ENCODE measurements around the gene C4BPA. TPM values are rescaled to one million over a fixed set of nuclear protein-coding genes. Genes with fewer than 3 reads are reported as not detected.

The C4BPA gene
- total and polyA plus RNA-seq, 2 of the 8 experiments (the other 6 are each of a cell fraction or from before 2014, with no cell fraction given), result not detected

DNA sequence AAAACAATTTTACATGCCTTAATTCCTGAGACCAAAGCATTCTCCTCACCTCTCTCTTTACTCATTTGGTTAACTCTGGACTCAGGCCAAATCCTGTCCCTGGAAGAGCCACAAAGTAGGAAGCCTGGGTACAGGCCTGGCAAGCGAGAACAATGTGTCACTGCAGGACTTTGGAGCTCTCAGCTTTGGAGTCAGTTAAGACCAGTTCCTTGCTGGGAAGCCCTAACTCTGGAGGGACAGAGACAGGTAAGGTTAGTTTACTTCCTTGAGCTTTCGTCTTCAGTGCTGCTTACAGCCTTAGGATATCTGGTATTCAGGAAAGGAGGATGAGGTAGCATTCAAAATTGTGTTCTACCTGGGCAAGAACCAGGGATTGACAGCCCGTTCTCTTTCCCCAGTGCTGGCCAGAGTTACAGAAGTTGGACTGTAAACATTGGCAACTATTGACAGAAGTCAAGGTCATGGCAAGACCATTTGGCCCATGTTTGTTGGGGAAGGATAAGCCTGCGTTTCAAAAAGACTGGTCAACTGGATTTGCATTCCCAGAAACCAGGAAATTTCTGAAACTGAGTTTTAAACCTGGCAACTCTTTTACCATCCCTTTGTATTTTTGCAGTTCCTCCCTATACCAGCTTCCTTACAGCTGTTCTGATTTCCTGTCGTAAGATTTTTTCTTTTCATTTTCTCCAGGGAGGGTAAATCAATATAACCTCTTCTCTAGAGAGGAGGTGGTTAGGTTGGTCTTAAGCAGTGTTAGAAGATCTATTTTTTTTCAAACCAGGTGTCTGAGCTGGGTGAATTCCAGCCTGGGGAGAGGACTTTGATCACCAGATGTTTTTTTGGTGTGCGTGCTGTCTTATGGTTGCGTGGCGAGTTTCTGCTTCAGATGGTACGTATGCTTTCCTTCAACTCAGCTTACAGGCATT, 15.1 kb upstream of the C4BPA start, which contains the start of gene C4BPB:
Gene C4BPB (plus strand): TSS at position 160 of the 926 bp plus-strand sequence. CDS start 672 bp downstream, at position 832.
- no peak within 1 kb of the TSS for H4K8ac ChIP-seq (ENCODE audit: extremely low read depth, insufficient read depth, low read length)
- CTCF ChIA-PET (ENCODE audit: partially characterized antibody), result interaction anchor here (0.9 to 1.0 kb wide), 2 partner anchors 11 to 39 kb away, joined by 3 read pairs; no protein-coding TSS in a partner anchor
- H3K9ac ChIP-seq (replicated peaks in 1 of 4; ENCODE audit: extremely low read depth in 1 of 4, low read depth in 3 of 4, low read length in 3 of 4), result no peak within 1 kb of the TSS
- no peaks in the 10 kb centered on the region for H3K27me3 ChIP-seq (replicated peaks in 1 of 4; ENCODE audit: control insufficient read depth in 3 of 4, extremely low read depth in 1 of 4, insufficient read depth in 3 of 4, low read length in 3 of 4)
- H3K4me2 ChIP-seq (ENCODE audit: insufficient read depth in 1 of 2, low read depth in 2 of 2, low read length in 2 of 2), result no peak within 1 kb of the TSS
- H2BK15ac ChIP-seq (ENCODE audit: low read length), result no peak within 1 kb of the TSS
- H3K79me1 ChIP-seq (ENCODE audit: low read depth, low read length), result no peaks in the 10 kb centered on the region
- no peak within 1 kb of the TSS for H4K91ac ChIP-seq (replicated peaks; ENCODE audit: insufficient read length, low read length)
- whole genome bisulfite sequencing, 2 experiments (ENCODE audit: extremely low coverage in 1 of 2, insufficient coverage in 1 of 2, insufficient read length in 1 of 2, insufficient replicate concordance in 2 of 2, low coverage in 1 of 2, low lambda C conversion rate in 2 of 2, missing lambda C conversion rate in 1 of 2), result 91% methylated on average over 9 of the region's 9 CpGs; no CpG with 5 or more reads in 1 of the 2 experiments
- no peak within 1 kb of the TSS for H2BK5ac ChIP-seq (ENCODE audit: low read depth, low read length)
- no peaks in the 10 kb centered on the region; a peak in 1 of 8 replicates for H3K36me3 ChIP-seq (ENCODE audit: control insufficient read depth in 2 of 4, insufficient read depth in 4 of 4, low read length in 3 of 4)
- H3K23ac ChIP-seq (ENCODE audit: insufficient read length), result peak within 1 kb of the TSS; percentile 15
- H3K14ac ChIP-seq (ENCODE audit: insufficient read length), result no peak within 1 kb of the TSS
- no peak within 1 kb of the TSS for H2BK120ac ChIP-seq (replicated peaks; ENCODE audit: low read depth, low read length)
- H3K4ac ChIP-seq (replicated peaks; ENCODE audit: insufficient read length, low read depth, low read length), result no peak within 1 kb of the TSS
- no peak for TF ChIP-seq KDM4A (IDR thresholded peaks at IDR 0.05; ENCODE audit: low read depth, low read length, severe bottlenecking)
- no peak for TF ChIP-seq KDM5A (IDR thresholded peaks at IDR 0.05; ENCODE audit: low read length)
- no peak for TF ChIP-seq SP1 (IDR thresholded peaks at IDR 0.05; ENCODE audit: low read depth, low read length)
- no peak for TF ChIP-seq KDM1A (IDR thresholded peaks at IDR 0.05; ENCODE audit: borderline replicate concordance, low read length)
- TF ChIP-seq NANOG (IDR thresholded peaks at IDR 0.05; ENCODE audit: insufficient read depth, low read depth, low read length, poor library complexity, severe bottlenecking), result no peak
- no peak for TF ChIP-seq HDAC6 (IDR thresholded peaks at IDR 0.05; ENCODE audit: low read depth, low read length)
- no peak within 1 kb of the TSS for H2BK12ac ChIP-seq (ENCODE audit: low read depth, low read length)
- H3K4me3 ChIP-seq (ENCODE audit: extremely low read depth in 1 of 4, insufficient read depth in 2 of 4, low read depth in 3 of 4, low read length in 4 of 4), result no peak within 1 kb of the TSS
- no peaks in the 10 kb centered on the region for H3K79me2 ChIP-seq (ENCODE audit: control insufficient read depth in 1 of 2, insufficient read depth in 2 of 2, low read length in 2 of 2)
- DNase-seq (ENCODE audit: low read depth in 1 of 2, low spot score in 2 of 2) (no peak), FAIRE-seq (no peak)
- no peaks in the 10 kb centered on the region for H3K9me3 ChIP-seq (ENCODE audit: insufficient read depth in 2 of 2, low read depth in 1 of 2, low read length in 1 of 2)
- no peak within 1 kb of the TSS for H3K56ac ChIP-seq (replicated peaks; ENCODE audit: insufficient read length, low read depth, low read length)
- H2BK20ac ChIP-seq (ENCODE audit: low read length), result no peak within 1 kb of the TSS
- no peak within 1 kb of the TSS for H3K27ac ChIP-seq (ENCODE audit: low read depth, low read length)
- H3K18ac ChIP-seq (ENCODE audit: extremely low read depth, low read length), result no peak within 1 kb of the TSS
- no peaks in the 10 kb centered on the region for H4K20me1 ChIP-seq (replicated peaks in 1 of 2; ENCODE audit: control insufficient read depth in 1 of 2, insufficient read depth in 2 of 2, low read length in 2 of 2)
- peaks cover 0 to 3% (median 0%) of the 10 kb centered on the region in 4 experiments; a peak in 2 of 7 replicates for H3K4me1 ChIP-seq (replicated peaks in 1 of 4; ENCODE audit: control insufficient read depth in 3 of 4, insufficient read depth in 4 of 4, low read length in 3 of 4)
- no peaks in the 10 kb centered on the region for H3K23me2 ChIP-seq (ENCODE audit: low read depth, low read length)
- POLR2A ChIA-PET (ENCODE audit: partially characterized antibody), result no interaction called here
- no peak within 1 kb of the TSS for H4K5ac ChIP-seq (ENCODE audit: insufficient read length, low read depth, low read length)
- H2AK5ac ChIP-seq (ENCODE audit: low read depth, low read length), result no peak within 1 kb of the TSS
- no peak within 1 kb of the TSS for H2AFZ ChIP-seq (ENCODE audit: low read length)
